B cell (primary cell): ENCODE results near the gene STAT4. TPM values are rescaled to one million over a fixed set of nuclear protein-coding genes. Genes with fewer than 3 reads are reported as not detected.

Source experiments
- ATAC-seq: fragments of 200-7000 bp; cut with Tn5 transposase; one replicate; pipeline ENCODE4 v1.10.0; 2021; ENCODE audit warnings: low read depth, mild to moderate bottlenecking, moderate number of reproducible peaks, moderate library complexity
- CTCF ChIA-PET: fragments of 350-600 bp; sonication (Branson Sonifier 250); formaldehyde crosslinking; loops from one replicate; lab custom pipeline; 2021; ENCODE audit warnings: antibody characterized with exemption, inconsistent platforms; lab: Charles Lee
- POLR2A ChIA-PET: fragments of 350-600 bp; sonication (Branson Sonifier 250); formaldehyde crosslinking; loops from one replicate; lab custom pipeline; 2021; ENCODE audit warnings: antibody characterized with exemption; lab: Charles Lee
- DNase-seq: peaks from one replicate; pipeline ENCODE4 v3.0.0; 2013
- H2AFZ ChIP-seq: 2 replicates; pipeline ENCODE4 v1.6.1; 2012; ENCODE audit warnings: mild to moderate bottlenecking, low read depth, low read length; ENCODE audit not compliant: insufficient read depth, poor library complexity, severe bottlenecking
- H3K27ac ChIP-seq, 2 donors: 1 replicate in 1 of 2; 2 replicates in 1 of 2; pipeline ENCODE4 v1.5.1; 2012 to 2013; ENCODE audit warnings: low read length in 2 of 2, mild to moderate bottlenecking in 2 of 2, moderate library complexity in 1 of 2
- H3K27me3 ChIP-seq, 4 experiments: fragments of 200-600 bp in 1 of 4; sonication (generic) in 1 of 4; replicated peaks in 1 of 4; 1 replicate in 2 of 4; 2 replicates in 2 of 4; pipeline versions ENCODE4 v1.6.1 to v1.7.0; 2013 to 2016; ENCODE audit warnings: low read length in 3 of 4, mild to moderate bottlenecking in 2 of 4, mixed read lengths in 1 of 4, moderate library complexity in 1 of 4; ENCODE audit not compliant: insufficient read depth in 4 of 4, control insufficient read depth in 3 of 4; ENCODE audit errors: control extremely low read depth in 1 of 4
- H3K36me3 ChIP-seq, 2 experiments: replicated peaks in 1 of 2; 1 replicate in 1 of 2; 2 replicates in 1 of 2; pipeline versions ENCODE4 v1.6.1 to v1.7.1; 2013; ENCODE audit warnings: low read length in 1 of 2; ENCODE audit not compliant: insufficient read depth in 2 of 2, control insufficient read depth in 1 of 2; ENCODE audit errors: control extremely low read depth in 1 of 2, extremely low read depth in 1 of 2
- H3K4me1 ChIP-seq, 2 donors: fragments of 200-600 bp in 1 of 2; sonication (generic) in 1 of 2; 1 replicate in 1 of 2; 2 replicates in 1 of 2; pipeline versions ENCODE4 v1.5.1 to v1.6.1; 2013 to 2017; ENCODE audit warnings: low read length in 2 of 2; ENCODE audit not compliant: control insufficient read depth in 2 of 2, insufficient read depth in 2 of 2
- H3K4me2 ChIP-seq: replicated peaks from 2 replicates; pipeline ENCODE3; 2012; ENCODE audit warnings: mild to moderate bottlenecking, low read depth, low read length; ENCODE audit not compliant: poor library complexity, severe bottlenecking
- H3K4me3 ChIP-seq, 5 experiments: fragments of 200-600 bp in 1 of 5; sonication (generic) in 1 of 5; 1 replicate in 3 of 5; 2 replicates in 2 of 5; pipeline versions ENCODE4 v1.5.1 to v1.7.0; 2011 to 2016; ENCODE audit warnings: low read length in 4 of 5, mild to moderate bottlenecking in 4 of 5, low read depth in 2 of 5, control low read depth in 1 of 5, moderate library complexity in 1 of 5; ENCODE audit not compliant: insufficient read depth in 1 of 5; ENCODE audit errors: control extremely low read depth in 1 of 5, extremely low read depth in 1 of 5
- H3K79me2 ChIP-seq: fragments of 200-600 bp; sonication (generic); one replicate; pipeline ENCODE4 v1.6.0; 2016; ENCODE audit warnings: low read length; ENCODE audit not compliant: control insufficient read depth, insufficient read depth
- H3K9ac ChIP-seq: fragments of 200-600 bp; sonication (generic); 2 replicates; pipeline ENCODE4 v1.6.1; 2017; ENCODE audit warnings: mild to moderate bottlenecking, low read length, moderate library complexity
- H3K9me3 ChIP-seq, 3 donors: one replicate each; pipeline versions ENCODE4 v1.6.1 to v1.7.1; 2013; ENCODE audit warnings: low read length in 2 of 3; ENCODE audit not compliant: control insufficient read depth in 2 of 3, insufficient read depth in 1 of 3; ENCODE audit errors: control extremely low read depth in 1 of 3
- H4K20me1 ChIP-seq: 2 replicates; pipeline ENCODE4 v1.6.0; 2012; ENCODE audit warnings: mild to moderate bottlenecking, low read length; ENCODE audit not compliant: insufficient read depth, control insufficient read depth, poor library complexity, severe bottlenecking
- H3K27ac Mint-ChIP-seq: one replicate; pipeline ENCODE4 v1.8.0; 2021; ENCODE audit warnings: mixed read lengths
- H3K27me3 Mint-ChIP-seq: one replicate; pipeline ENCODE4 v1.8.0; 2021; ENCODE audit warnings: mixed read lengths
- H3K4me1 Mint-ChIP-seq: one replicate; pipeline ENCODE4 v1.8.0; 2021; ENCODE audit warnings: mixed read lengths
- H3K4me3 Mint-ChIP-seq: one replicate; pipeline ENCODE4 v1.8.0; 2021; ENCODE audit warnings: mixed read lengths
- H3K9me3 Mint-ChIP-seq: one replicate; pipeline ENCODE4 v1.8.0; 2022; ENCODE audit warnings: mixed read lengths; ENCODE audit not compliant: insufficient read depth
- CTCF ChIP-seq: fragments of 200-600 bp; IDR thresholded peaks from one replicate; pipeline ENCODE4 v1.8.0; 2022; ENCODE audit warnings: antibody characterized with exemption, mild to moderate bottlenecking
- EZH2 ChIP-seq: IDR thresholded peaks from 2 replicates; pipeline ENCODE4 v1.6.1; 2012; ENCODE audit warnings: borderline replicate concordance, low read depth, mild to moderate bottlenecking, moderate library complexity, low read length; ENCODE audit not compliant: insufficient read depth, poor library complexity, severe bottlenecking
- WGBS: methylation state at CpG from one replicate; pipeline ENCODE4 v1.1.5; 2013; ENCODE audit warnings: missing lambda C conversion rate; ENCODE audit not compliant: insufficient coverage; 5-methylcytosine and 5-hydroxymethylcytosine counted together
- intact Hi-C: fragments of 100-400 bp; cut with micrococcal nuclease; formaldehyde crosslinking; loops from one replicate; pipeline ENCODE4 v1.10.0; 2022
- polyA plus RNA-seq: library from polyadenylated mRNA; depleted of rRNA; stranded (reverse); fragments of >200 nt; gene quantifications from 2 replicates; pipeline ENCODE4 v1.2.3, GENCODE V29; 2012
- total RNA-seq, 2 donors: library from RNA; stranded (reverse); fragments of 120-200 nt in 1 of 2; gene quantifications; 1 replicate in 1 of 2; 2 replicates in 1 of 2; pipeline versions ENCODE4 v1.2.3 to v1.2.4, GENCODE V29; 2013 to 2022

STAT4 gene
- total and polyA plus RNA-seq, 2 donors (not counting 1 experiment from before 2014, with no cell fraction given) = 2.0 to 62.1 TPM

- Mint-ChIP-seq H3K9me3 (no peaks in the 10 kb centered on the region), H3K4me1 (no peaks in the 10 kb centered on the region), H3K4me3 (no peak overlapping the region), H3K27ac (no peak overlapping the region), H3K27me3 (peaks cover 16% of the 10 kb centered on the region)
- ChIA-PET CTCF (interaction anchor here (0.6 to 9.6 kb wide), 23 partner anchors 8 to 1109 kb away, joined by 3 to 418 read pairs (median 8); partner anchors contain the start of gene STAT4), POLR2A (no interaction called here)
- Histone ChIP-seq H3K4me2 (no peak overlapping the region), H3K9ac (no peak overlapping the region), H4K20me1 (no peaks in the 10 kb centered on the region), H3K79me2 (no peaks in the 10 kb centered on the region), H3K27me3 (peaks cover 0 to 10% (median 4%) of the 10 kb centered on the region in 4 experiments), H3K36me3 (no peaks in the 10 kb centered on the region), H2AFZ (no peak overlapping the region), H3K27ac (no peak overlapping the region), H3K4me1 (peaks cover 6 to 10% of the 10 kb centered on the region in 2 donors), H3K4me3 (no peak overlapping the region), H3K9me3 (no peaks in the 10 kb centered on the region)
- TF ChIP-seq EZH2 = no peak
- no peak for TF ChIP-seq CTCF
- ATAC-seq (no peak), DNase-seq (no peak)
- WGBS = 72% methylated on average over 4 of the region's 6 CpGs
- intact Hi-C loops = loop anchor here (10.0 kb wide), 1 partner anchor 252 kb away; no protein-coding TSS in a partner anchor
These were observed 97.5 kb downstream of the STAT4 start for GRCh38 chr2:191053256-191053655.
